ENCODE results near the gene HSPA12B. TPM values are rescaled to one million over a fixed set of nuclear protein-coding genes. Genes with fewer than 3 reads are reported as not detected.
A peak's percentile ranks its signal among the peaks of the same experiment; 100 is the strongest.

HSPA12B gene
- total and polyA plus RNA-seq, 5 experiments from 2014 or later, result 0.05 to 0.07 TPM; not detected in 3

- Mint-ChIP-seq H3K4me1 (no peaks in the 10 kb centered on the region), H3K9me3 (peaks cover 0 to 2% (median 0%) of the 10 kb centered on the region in 9 donors), H3K4me3 (no peak overlapping the region), H3K27me3 (no peaks in the 10 kb centered on the region), H3K27ac (no peak overlapping the region), H3K36me3 (no peaks in the 10 kb centered on the region)
- no peak for ATAC-seq
- POLR2A ChIA-PET, result no interaction called here
- no peak for DNase-seq
These were observed 36.3 kb upstream of the HSPA12B start for GRCh38 chr20:3696200-3696599.

GRCh38 chr20:3696745-3697587 lies 35.5 kb upstream of the HSPA12B start:
- Mint-ChIP-seq H3K27ac (no peak overlapping the region), H3K27me3 (no peaks in the 10 kb centered on the region), H3K9me3 (peaks cover 0 to 2% (median 0%) of the 10 kb centered on the region in 9 donors), H3K4me3 (no peak overlapping the region), H3K4me1 (no peaks in the 10 kb centered on the region), H3K36me3 (no peaks in the 10 kb centered on the region)
- ATAC-seq (no peak), DNase-seq (peak in 1 of 10 donors; percentile 34)
- POLR2A ChIA-PET, result no interaction called here

GRCh38 chr20:3697588-3698305 lies 34.7 kb upstream of the HSPA12B start:
- Mint-ChIP-seq H3K27me3 (peaks cover 0 to 2% (median 0%) of the 10 kb centered on the region in 5 donors), H3K4me3 (no peak overlapping the region), H3K27ac (peak overlapping the region in 1 of 10 donors; percentile 52), H3K9me3 (peaks cover 0 to 2% (median 0%) of the 10 kb centered on the region in 9 donors), H3K36me3 (no peaks in the 10 kb centered on the region), H3K4me1 (no peaks in the 10 kb centered on the region)
- DNase-seq, result peak in 1 of 10 donors; percentile 26
- ATAC-seq, result no peak
- POLR2A ChIA-PET, result no interaction called here

- no peak overlapping the region for H3K4me3 Mint-ChIP-seq
- H3K27me3 Mint-ChIP-seq, result peaks cover 0 to 2% (median 0%) of the 10 kb centered on the region in 5 donors
- DNase-seq (no peak), ATAC-seq (no peak)
- POLR2A ChIA-PET, result no interaction called here
- peak overlapping the region in 1 of 10 donors; percentile 18 for H3K27ac Mint-ChIP-seq
- H3K9me3 Mint-ChIP-seq, result peaks cover 0 to 2% (median 0%) of the 10 kb centered on the region in 9 donors
- H3K4me1 Mint-ChIP-seq, result no peaks in the 10 kb centered on the region
- no peaks in the 10 kb centered on the region for H3K36me3 Mint-ChIP-seq
These were observed 33.9 kb upstream of the HSPA12B start for GRCh38 chr20:3698591-3699001.

GRCh38 chr20:3699037-3699436 lies 33.4 kb upstream of the HSPA12B start:
- H3K9me3 Mint-ChIP-seq, result peaks cover 0 to 2% (median 0%) of the 10 kb centered on the region in 9 donors
- no peaks in the 10 kb centered on the region for H3K36me3 Mint-ChIP-seq
- ATAC-seq (no peak), DNase-seq (no peak)
- no peaks in the 10 kb centered on the region for H3K4me1 Mint-ChIP-seq
- H3K27ac Mint-ChIP-seq, result no peak overlapping the region
- H3K4me3 Mint-ChIP-seq, result no peak overlapping the region
- POLR2A ChIA-PET, result no interaction called here
- peaks cover 0 to 4% (median 0%) of the 10 kb centered on the region in 5 donors for H3K27me3 Mint-ChIP-seq

GRCh38 chr20:3701061-3701998 lies 31.2 kb upstream of the HSPA12B start:
- POLR2A ChIA-PET, result no interaction called here
- ATAC-seq, result no peak
- H3K27me3 Mint-ChIP-seq, result peaks cover 0 to 4% (median 0%) of the 10 kb centered on the region in 5 donors

GRCh38 chr20:3702611-3703391 lies 29.7 kb upstream of the HSPA12B start:
- Mint-ChIP-seq H3K27ac (no peak overlapping the region), H3K9me3 (no peaks in the 10 kb centered on the region), H3K36me3 (no peaks in the 10 kb centered on the region), H3K27me3 (peaks cover 0 to 4% (median 0%) of the 10 kb centered on the region in 5 donors), H3K4me3 (no peak overlapping the region), H3K4me1 (no peaks in the 10 kb centered on the region)
- ATAC-seq (no peak), DNase-seq (peak in 1 of 10 donors; percentile 42)
- POLR2A ChIA-PET, result no interaction called here

More at GRCh38 chr20:3701061-3701998, 31.2 kb upstream of the HSPA12B start:
- DNase-seq, result peak in 1 of 10 donors; percentile 50
- Mint-ChIP-seq H3K27ac (no peak overlapping the region), H3K36me3 (no peaks in the 10 kb centered on the region), H3K9me3 (no peaks in the 10 kb centered on the region), H3K4me3 (no peak overlapping the region), H3K4me1 (no peaks in the 10 kb centered on the region)

GRCh38 chr20:3704087-3704486 lies 28.4 kb upstream of the HSPA12B start:
- ATAC-seq (no peak), DNase-seq (peak in 1 of 10 donors; percentile 16)
- Mint-ChIP-seq H3K36me3 (no peaks in the 10 kb centered on the region), H3K4me1 (peaks cover 0 to 2% (median 0%) of the 10 kb centered on the region in 4 donors), H3K9me3 (no peaks in the 10 kb centered on the region), H3K4me3 (no peak overlapping the region), H3K27me3 (peaks cover 0 to 4% (median 0%) of the 10 kb centered on the region in 5 donors), H3K27ac (no peak overlapping the region)
- POLR2A ChIA-PET, result no interaction called here

- POLR2A ChIA-PET, result no interaction called here
- Mint-ChIP-seq H3K27ac (peak overlapping the region in 1 of 10 donors; percentile 17), H3K9me3 (no peaks in the 10 kb centered on the region), H3K36me3 (no peaks in the 10 kb centered on the region), H3K4me1 (peaks cover 0 to 3% (median 0%) of the 10 kb centered on the region in 4 donors), H3K4me3 (no peak overlapping the region), H3K27me3 (peaks cover 0 to 4% (median 0%) of the 10 kb centered on the region in 5 donors)
- peak in 1 of 10 donors; percentile 34 for DNase-seq
- no peak for ATAC-seq
These were observed 27.0 kb upstream of the HSPA12B start for GRCh38 chr20:3705491-3705969.

- H3K27ac Mint-ChIP-seq, result no peak overlapping the region
- peaks cover 0 to 3% (median 0%) of the 10 kb centered on the region in 4 donors for H3K4me1 Mint-ChIP-seq
- DNase-seq, result peak in 1 of 10 donors; percentile 64
- ATAC-seq, result no peak
- no peak overlapping the region for H3K4me3 Mint-ChIP-seq
- POLR2A ChIA-PET, result no interaction called here
- peaks cover 0 to 4% (median 0%) of the 10 kb centered on the region in 5 donors for H3K27me3 Mint-ChIP-seq
- no peaks in the 10 kb centered on the region for H3K9me3 Mint-ChIP-seq
- no peaks in the 10 kb centered on the region for H3K36me3 Mint-ChIP-seq
These were observed 26.3 kb upstream of the HSPA12B start for GRCh38 chr20:3705970-3706739.

Data from naive thymus-derived CD8-positive, alpha-beta T cell (primary cell).